HG03060 (cell line): ENCODE measurements around the gene CREB5.
"Not testable (repeated sequence)": the region's sequence is repeated elsewhere in the genome, so short reads cannot be mapped to it uniquely, and the experiment has no call there.

Source experiments
- ATAC-seq: cut with Tn5 transposase; IDR thresholded peaks from one replicate; pipeline ENCODE4 v1.9.1; 2021; ENCODE audit warnings: low read depth, moderate number of reproducible peaks; ENCODE audit not compliant: unreplicated experiment

Gene CREB5

DNA sequence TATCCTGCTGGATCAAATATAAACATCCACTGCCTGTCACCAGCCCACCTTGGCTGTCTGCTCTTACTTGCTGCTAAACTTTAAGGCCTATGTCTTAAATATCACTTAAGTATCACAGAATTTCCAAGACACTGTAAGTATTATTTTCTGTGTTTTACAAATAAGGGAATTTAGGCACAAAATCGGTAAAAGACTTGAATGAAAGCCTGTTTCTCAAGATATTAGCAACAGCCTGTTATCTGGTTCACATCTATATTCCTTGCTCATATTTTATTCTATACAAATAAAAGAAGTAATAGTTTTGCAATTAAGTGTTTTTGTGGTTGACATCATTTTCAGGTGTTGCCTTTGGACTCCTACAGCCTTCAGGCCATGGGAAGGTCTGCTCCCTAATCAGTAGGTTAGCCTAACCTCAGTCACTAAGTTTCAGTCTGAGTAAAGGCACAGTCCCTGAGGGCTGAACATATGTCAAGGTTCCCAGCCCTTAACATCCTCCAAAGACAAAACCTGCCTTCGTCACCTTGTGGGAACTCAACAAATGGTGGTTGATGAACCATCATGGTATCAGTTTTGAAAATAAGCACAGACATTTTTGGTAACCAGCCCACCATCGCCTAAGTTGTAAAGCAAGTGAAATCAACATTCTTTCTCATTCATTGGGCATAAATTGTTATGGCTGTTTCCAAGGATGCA lies 127.1 kb downstream of the CREB5 start:
- peak; percentile 98 for ATAC-seq

DNA sequence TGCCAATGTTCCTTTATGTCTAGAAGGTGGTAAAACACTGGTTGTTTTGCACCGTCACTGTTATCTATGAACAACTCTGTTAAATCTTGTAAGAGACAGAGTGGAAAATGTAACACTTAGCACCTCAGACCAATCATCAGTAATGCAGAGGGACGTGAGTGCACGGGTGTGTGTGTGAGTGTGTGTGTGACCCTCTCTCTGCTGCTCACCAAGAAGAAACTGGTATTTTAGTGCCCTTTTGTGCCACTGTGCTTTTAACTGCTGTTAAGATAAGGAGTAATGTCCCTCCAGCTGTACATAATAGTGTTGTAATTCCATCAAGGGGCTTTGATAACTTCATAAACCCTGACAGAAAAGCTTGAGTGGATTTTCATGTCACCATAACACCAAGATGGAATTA lies 130.1 kb downstream of the CREB5 start:
- no peak for ATAC-seq

GRCh38 chr7:28544453-28545117 lies 132.3 kb downstream of the CREB5 start:
- ATAC-seq: no peak

DNA sequence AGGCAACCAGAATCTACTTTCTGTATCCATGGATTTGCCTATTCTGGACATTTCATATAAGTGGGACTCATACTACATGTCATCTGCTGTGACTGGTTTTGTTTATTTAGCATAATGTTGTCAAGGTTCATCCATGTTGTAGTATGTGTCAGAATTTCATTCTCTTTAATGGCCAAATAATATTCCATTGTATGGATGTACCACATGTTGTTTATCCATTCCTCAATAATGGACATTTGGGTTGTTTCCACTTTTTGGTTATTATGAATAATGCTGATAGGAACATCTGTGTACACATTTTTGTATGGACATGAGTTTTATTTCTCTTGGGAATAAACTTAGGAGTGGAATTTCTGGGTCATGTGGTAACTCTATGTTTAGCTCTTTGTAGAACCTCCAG lies 133.7 kb downstream of the CREB5 start:
- no peak for ATAC-seq

DNA sequence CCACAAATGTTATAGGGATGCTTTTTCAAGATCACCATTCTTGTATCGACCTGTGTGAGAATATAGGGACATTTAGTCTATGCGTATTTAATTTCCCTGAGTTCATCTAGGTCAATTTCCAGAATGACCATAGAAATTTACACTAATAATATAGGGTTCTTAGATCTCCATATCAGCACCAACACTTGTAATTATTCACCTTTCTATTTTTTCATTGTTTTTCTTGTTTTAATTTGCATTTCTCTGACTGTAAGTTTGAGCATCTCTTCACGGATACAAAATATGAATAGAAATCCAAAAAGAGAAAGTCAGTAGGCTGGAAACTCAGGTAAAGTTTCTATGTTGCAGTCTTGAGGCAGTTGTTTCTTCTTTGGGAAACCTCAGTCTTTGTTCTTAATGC lies 134.8 kb downstream of the CREB5 start:
- ATAC-seq: no peak

- ATAC-seq: no peak
These were observed 136.1 kb downstream of the CREB5 start for GRCh38 chr7:28548416-28548815.

DNA sequence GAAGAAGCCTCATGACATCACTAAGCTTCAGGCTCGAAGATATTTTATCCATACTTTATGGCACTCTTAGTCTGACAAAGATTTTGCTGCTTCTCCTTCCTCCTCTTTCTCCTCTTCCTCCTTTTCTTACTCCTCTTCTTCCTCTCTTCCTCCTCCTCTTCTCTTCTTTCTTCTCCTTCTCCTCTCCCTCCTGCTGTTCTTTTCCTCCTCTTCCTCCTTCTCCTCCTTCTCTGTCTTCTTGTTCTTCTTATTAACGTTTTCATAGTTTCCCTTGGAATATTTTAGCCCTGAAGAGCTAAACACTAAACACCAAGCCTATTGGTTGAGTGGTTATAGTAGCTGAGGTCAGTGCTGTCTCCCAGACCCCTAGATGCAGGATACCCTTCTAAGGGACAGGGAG lies 137.7 kb downstream of the CREB5 start:
- no peak for ATAC-seq

DNA sequence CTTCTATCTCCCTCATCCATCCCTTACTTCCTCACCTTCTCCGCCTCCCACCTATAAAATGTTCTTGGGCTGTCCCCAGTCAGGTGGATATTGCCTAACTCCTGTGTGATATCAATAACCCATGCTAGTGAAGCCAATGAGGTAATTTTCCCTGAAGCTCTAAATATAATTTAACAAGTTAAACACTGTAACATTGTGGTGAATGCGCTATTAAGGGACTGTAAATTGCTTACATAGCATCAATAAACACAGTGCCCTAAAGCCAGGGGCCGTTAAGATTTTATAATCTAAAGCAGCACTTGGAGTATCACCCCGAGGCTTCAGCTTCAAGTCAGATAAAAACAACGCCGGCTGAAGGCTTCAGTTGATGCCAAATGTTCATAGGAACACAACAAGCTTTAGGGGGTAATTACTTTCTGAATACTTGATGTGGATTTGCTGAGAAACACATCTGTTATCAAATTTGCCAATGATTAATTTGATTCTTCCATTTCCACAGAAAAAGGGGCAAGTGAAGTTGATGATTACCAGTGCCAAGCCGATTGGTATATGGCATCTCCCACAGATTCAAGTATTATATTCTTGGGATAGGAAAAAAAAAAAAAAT lies 138.4 kb downstream of the CREB5 start:
- ATAC-seq: no peak

DNA sequence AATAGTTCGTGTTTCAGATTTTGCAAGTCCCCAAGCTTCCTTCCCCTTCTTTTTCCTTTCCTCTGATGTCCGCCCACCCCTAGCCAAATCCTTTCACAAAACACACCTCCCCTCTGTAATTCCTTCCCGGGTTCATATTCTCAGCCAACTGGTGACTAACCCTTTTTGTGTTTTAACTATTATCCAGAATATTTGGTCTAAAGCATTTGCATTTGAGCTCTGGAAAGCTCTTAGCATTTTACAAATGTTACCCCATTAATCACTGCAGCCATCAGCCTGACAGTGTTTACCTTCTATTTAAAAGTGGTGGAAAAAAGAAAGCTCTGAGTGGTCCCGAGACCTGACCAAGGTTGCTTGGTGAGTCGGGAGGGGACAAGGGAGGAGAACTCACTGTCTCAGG lies 139.0 kb downstream of the CREB5 start:
- no peak for ATAC-seq

GRCh38 chr7:28551766-28552165 lies 139.4 kb downstream of the CREB5 start:
- ATAC-seq: not testable (repeated sequence)

DNA sequence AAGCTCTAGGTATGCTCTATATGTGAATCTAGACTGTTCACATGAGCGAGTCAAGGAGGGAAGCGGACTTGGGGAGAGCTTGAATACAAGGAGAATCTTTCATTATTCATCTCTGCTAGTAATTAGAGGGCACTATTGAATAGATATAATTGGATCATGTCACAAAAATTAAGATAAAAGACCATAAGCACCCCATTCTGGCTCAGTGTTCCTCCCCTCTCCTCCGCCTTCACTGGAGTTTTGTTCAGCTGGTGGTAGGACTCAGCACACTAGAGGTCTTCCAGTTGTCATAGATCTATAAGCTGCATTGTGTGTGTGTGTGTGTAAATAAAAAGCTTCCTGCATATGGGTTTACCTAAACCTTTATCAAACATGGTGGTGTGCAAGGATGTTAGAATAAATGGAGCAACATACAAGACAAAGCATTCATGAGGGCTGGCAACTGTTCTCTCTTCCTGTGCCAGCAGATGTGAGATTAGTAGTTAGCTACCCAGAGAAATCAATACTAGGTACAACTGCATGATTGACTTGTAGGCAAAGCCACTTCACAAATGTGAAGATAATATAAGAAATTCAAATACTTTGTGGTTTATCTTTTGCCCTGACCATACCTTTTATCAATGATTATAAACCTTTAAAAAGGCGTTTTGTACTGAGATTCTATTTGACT lies 142.6 kb downstream of the CREB5 start:
- ATAC-seq: no peak

DNA sequence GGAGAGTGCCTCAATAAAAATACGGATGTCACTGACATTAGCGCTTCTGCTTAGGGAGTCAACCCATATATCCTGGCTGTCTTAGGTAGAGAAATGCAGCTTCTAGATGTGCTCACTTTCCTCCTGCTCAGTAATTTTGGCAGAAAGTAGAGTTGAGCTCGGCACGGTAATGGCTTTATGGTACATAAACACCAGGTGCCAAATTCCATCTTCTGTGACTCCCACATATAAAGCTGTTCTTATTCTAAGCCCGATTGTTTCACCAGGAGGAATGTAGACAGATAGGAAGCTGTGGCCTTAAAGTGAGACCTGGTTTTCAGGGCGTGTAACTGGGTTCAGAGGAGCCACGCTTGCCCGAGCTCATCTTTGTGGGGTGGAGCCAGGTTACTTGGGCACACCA lies 143.7 kb downstream of the CREB5 start:
- ATAC-seq: no peak

DNA sequence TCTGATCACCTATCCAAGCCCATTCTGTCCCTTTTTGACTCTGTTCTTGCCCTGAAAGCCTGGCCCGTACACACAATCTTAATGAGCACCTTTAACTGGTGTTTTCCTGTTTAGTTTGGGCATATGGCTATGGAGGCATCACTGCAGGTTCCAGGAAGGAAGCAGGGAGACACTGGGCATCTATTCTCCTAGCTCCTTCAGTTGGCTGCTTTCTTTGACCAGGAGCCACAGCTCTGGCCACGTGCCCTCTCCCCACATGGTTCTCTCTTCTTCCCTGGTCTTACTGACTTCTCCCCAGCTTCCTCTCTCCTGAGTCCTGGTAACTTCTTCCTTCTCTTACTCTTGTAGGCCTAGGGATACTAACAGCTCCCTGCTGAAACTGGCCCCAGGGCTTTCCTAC lies 144.4 kb downstream of the CREB5 start:
- no peak for ATAC-seq

GRCh38 chr7:28558236-28558635 lies 145.9 kb downstream of the CREB5 start:
- ATAC-seq: no peak

DNA sequence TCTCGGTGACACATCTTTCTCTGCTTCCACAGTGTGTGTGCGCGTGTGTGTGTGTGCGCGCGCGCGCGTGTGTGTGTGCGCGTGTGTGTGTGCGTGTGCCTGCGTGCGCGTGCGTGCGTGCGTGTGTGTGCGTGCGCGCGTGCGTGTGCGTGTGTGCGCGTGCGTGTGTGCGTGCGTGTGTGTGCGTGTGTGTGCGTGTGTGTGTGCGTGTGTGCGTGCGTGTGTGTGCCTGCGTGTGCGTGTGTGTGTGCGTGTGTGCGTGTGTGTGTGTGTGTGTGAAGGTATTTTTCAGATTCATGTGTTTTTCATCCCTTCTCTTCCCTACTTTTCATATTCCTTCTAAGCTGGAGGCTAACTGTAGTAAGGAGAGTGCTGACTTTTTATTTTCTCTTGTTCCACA lies 148.4 kb downstream of the CREB5 start:
- ATAC-seq: no peak

GRCh38 chr7:28564033-28564432 lies 151.7 kb downstream of the CREB5 start:
- no peak for ATAC-seq

GRCh38 chr7:28564755-28565374 lies 152.5 kb downstream of the CREB5 start:
- no peak for ATAC-seq

DNA sequence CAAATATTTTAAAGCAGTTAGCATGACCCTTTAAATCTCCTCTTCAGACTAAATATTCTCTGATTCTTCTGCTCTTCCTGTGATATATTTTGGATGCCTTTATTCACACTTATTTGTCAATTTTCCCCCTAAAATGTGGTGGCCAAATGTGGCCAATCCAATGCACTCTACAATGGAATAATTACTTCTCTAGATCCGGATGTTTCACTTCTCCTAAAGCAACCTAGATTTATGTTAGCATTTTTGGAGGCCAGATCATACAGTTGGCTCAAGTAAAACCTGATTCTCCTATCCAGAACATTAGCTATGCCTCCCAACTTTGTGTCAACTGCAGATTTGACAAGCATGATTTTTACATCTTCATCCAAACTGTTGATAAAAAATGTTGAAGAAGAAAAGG lies 153.7 kb downstream of the CREB5 start:
- no peak for ATAC-seq

GRCh38 chr7:28570113-28570969 lies 158.0 kb downstream of the CREB5 start:
- peak; percentile 45 for ATAC-seq

- no peak for ATAC-seq
These were observed 158.6 kb downstream of the CREB5 start for GRCh38 chr7:28570970-28571288.
